Fibroblast of lung (primary cell): Measurements from ENCODE around the gene TREM1. TPM values are rescaled to one million over a fixed set of nuclear protein-coding genes. Genes with fewer than 3 reads are reported as not detected.

Experiments used
- DNase-seq, 2 donors: peaks; one replicate each; pipeline versions ENCODE4 v3.0.0 to v3.0.0-alpha.2; 2010; ENCODE audit warnings: low read depth in 2 of 2
- H2AFZ ChIP-seq: 2 replicates; pipeline ENCODE4 v1.5.1; 2012; ENCODE audit warnings: low read length, control low read depth, inconsistent platforms
- H3K27ac ChIP-seq: 2 replicates; pipeline ENCODE4 v1.5.1; 2011; ENCODE audit warnings: low read length, control low read depth; ENCODE audit not compliant: insufficient read depth
- H3K27me3 ChIP-seq: 2 replicates; pipeline ENCODE4 v1.5.1; 2011; ENCODE audit warnings: mild to moderate bottlenecking, low read length; ENCODE audit not compliant: control insufficient read depth, insufficient read depth
- H3K36me3 ChIP-seq: 2 replicates; pipeline ENCODE4 v1.5.1; 2011; ENCODE audit warnings: low read length; ENCODE audit not compliant: control insufficient read depth, insufficient read depth
- H3K4me1 ChIP-seq: 2 replicates; pipeline ENCODE4 v1.5.1; 2011; ENCODE audit warnings: low read length; ENCODE audit not compliant: control insufficient read depth, insufficient read depth; ENCODE audit errors: extremely low read depth
- H3K4me2 ChIP-seq: 2 replicates; pipeline ENCODE4 v1.5.1; 2011; ENCODE audit warnings: low read length, control low read depth; ENCODE audit not compliant: insufficient read depth; ENCODE audit errors: extremely low read depth
- H3K4me3 ChIP-seq, 4 experiments: fragments of 200-600 bp in 1 of 4; sonication (generic) in 1 of 4; replicated peaks in 1 of 4; 2 replicates each; pipeline ENCODE4 v1.5.1; 2011 to 2016; ENCODE audit warnings: low read length in 4 of 4, low read depth in 3 of 4, mild to moderate bottlenecking in 3 of 4, control low read depth in 2 of 4, inconsistent platforms in 1 of 4, mixed read lengths in 1 of 4; ENCODE audit not compliant: insufficient read depth in 1 of 4; ENCODE audit errors: control extremely low read depth in 1 of 4
- H3K79me2 ChIP-seq: 2 replicates; pipeline ENCODE4 v1.5.1; 2012; ENCODE audit warnings: mild to moderate bottlenecking, low read length, inconsistent platforms; ENCODE audit not compliant: control insufficient read depth, insufficient read depth
- H3K9ac ChIP-seq: 2 replicates; pipeline ENCODE4 v1.5.1; 2011; ENCODE audit warnings: mild to moderate bottlenecking, low read length, control low read depth; ENCODE audit not compliant: insufficient read depth
- H3K9me3 ChIP-seq: 2 replicates; pipeline ENCODE4 v1.5.1; 2012; ENCODE audit warnings: low read depth, low read length; ENCODE audit not compliant: control insufficient read depth, insufficient read depth
- H4K20me1 ChIP-seq: 2 replicates; pipeline ENCODE4 v1.5.1; 2011; ENCODE audit warnings: low read length; ENCODE audit not compliant: control insufficient read depth, insufficient read depth; ENCODE audit errors: extremely low read depth
- CTCF ChIP-seq, 2 donors: IDR thresholded peaks in 1 of 2; conservative IDR thresholded peaks in 1 of 2; 1 replicate in 1 of 2; 2 replicates in 1 of 2; pipeline ENCODE4 v1.5.1; 2011 to 2012; ENCODE audit warnings: low read length in 2 of 2, control low read depth in 1 of 2, inconsistent platforms in 1 of 2, low read depth in 1 of 2, mild to moderate bottlenecking in 1 of 2
- EZH2 ChIP-seq: IDR thresholded peaks from 2 replicates; pipeline ENCODE4 v1.5.1; 2012; ENCODE audit warnings: low read length, control low read depth, mild to moderate bottlenecking; ENCODE audit errors: missing control alignments
- polyA minus RNA-seq: library from RNA; depleted of rRNA, polyadenylated mRNA; stranded (reverse); fragments of >200 nt; gene quantifications from 2 replicates; pipeline ENCODE4 v1.2.3, GENCODE V29; 2011; ENCODE audit warnings: low replicate concordance
- polyA plus RNA-seq, 2 donors: library from polyadenylated mRNA; depleted of rRNA in 1 of 2; stranded (reverse) in 1 of 2; unstranded in 1 of 2; fragments of >200 nt; gene quantifications; 2 replicates each; pipeline ENCODE4 v1.2.1, GENCODE V29; 2011 to 2012; ENCODE audit warnings: missing spikeins in 1 of 2
- total RNA-seq: library from RNA; depleted of rRNA; stranded (reverse); fragments of >200 nt; gene quantifications from 2 replicates; pipeline ENCODE4 v1.2.1, GENCODE V29; 2014

The TREM1 gene
- 0.26 TPM in 1 of 2 replicates, not detected in the other for total RNA-seq
- 0.25 TPM in 1 of 2 replicates, not detected in the other for polyA plus RNA-seq
- 0.17 TPM in 1 of 2 replicates, not detected in the other for polyA plus RNA-seq (2012)
- polyA minus RNA-seq = not detected in 2 replicates

DNA sequence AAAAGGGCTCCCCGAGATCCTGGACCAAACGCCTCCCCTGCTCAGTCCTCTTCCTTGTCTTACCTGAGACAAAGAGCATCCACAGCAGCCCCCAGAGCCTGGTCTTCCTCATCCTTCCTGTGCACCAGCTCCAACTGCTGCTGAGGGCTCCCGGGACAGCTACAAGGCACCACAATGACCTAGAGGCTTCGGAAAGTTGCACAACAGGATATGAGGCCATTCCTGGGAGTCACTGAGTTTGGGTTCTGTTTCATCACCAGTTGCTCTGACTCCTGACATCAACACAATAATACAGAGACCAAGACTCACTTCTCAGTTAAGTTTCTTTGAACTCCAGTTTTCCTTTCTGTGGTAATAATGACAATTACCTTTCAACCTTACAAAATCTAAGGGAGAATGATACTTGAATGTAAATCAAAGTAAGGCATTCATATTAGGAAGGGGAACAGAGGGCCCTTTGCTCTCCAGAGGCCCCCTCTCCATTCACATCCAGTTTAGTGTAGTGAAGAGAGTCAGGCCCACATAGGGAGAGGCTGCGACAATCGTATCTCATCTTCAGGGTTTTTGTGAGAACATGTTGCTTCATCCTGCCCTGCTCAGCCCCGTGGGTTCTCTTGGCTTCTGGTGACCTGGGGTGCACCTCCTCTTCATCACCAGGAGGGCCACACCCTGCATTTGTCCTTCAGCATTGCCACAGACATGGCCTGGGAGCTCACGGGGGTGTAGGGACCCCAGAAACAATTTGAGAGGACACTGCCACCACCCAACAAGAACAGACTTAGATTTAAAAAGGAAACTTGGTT, at the start of gene TREM1:
TREM1 (minus strand) TSS at position 139 of the 803 bp plus-strand sequence; CDS start at position 112, 27 bp downstream.
- no peaks in the 10 kb centered on the region for H3K4me1 ChIP-seq
- H2AFZ ChIP-seq = no peak within 1 kb of the TSS
- peak in 1 of 2 donors; percentile 82 for DNase-seq
- no peaks in the 10 kb centered on the region for H3K36me3 ChIP-seq
- H3K4me2 ChIP-seq = no peak within 1 kb of the TSS
- TF ChIP-seq EZH2 (no peak), CTCF (conservative IDR thresholded peaks at IDR 0.05 in 1 of 2, IDR thresholded peaks at IDR 0.05 in 1 of 2; ENCODE audit: low read depth in 1 of 2, low read length in 2 of 2) (no peak)
- H3K27ac ChIP-seq = peak within 1 kb of the TSS; percentile 9
- no peak within 1 kb of the TSS for H3K9ac ChIP-seq
- no peaks in the 10 kb centered on the region for H3K9me3 ChIP-seq
- no peak within 1 kb of the TSS for H3K4me3 ChIP-seq
- H3K27me3 ChIP-seq = no peaks in the 10 kb centered on the region
- H4K20me1 ChIP-seq = no peaks in the 10 kb centered on the region
- H3K79me2 ChIP-seq = no peaks in the 10 kb centered on the region

DNA sequence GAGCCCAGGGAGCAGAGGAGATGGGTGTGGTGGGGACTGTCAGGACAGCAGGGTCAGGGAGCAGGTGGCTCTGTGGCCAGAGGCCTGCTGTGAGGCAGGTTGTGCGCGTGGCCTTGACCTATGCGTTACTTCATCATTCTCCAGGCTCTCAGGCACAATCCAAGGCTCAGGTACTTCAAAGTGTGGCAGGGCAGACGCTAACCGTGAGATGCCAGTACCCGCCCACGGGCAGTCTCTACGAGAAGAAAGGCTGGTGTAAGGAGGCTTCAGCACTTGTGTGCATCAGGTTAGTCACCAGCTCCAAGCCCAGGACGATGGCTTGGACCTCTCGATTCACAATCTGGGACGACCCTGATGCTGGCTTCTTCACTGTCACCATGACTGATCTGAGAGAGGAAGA, 49.5 kb upstream of the TREM1 start:
- Histone ChIP-seq H3K36me3 (no peaks in the 10 kb centered on the region), H3K9ac (no peak overlapping the region), H4K20me1 (no peaks in the 10 kb centered on the region), H3K27ac (no peak overlapping the region), H3K27me3 (no peaks in the 10 kb centered on the region), H3K79me2 (no peaks in the 10 kb centered on the region), H3K4me2 (no peak overlapping the region), H3K4me3 (no peak overlapping the region), H3K4me1 (no peaks in the 10 kb centered on the region), H3K9me3 (no peaks in the 10 kb centered on the region), H2AFZ (no peak overlapping the region)
- no peak for TF ChIP-seq EZH2
- TF ChIP-seq CTCF (conservative IDR thresholded peaks at IDR 0.05 in 1 of 2, IDR thresholded peaks at IDR 0.05 in 1 of 2; ENCODE audit: low read depth in 1 of 2, low read length in 2 of 2) = no peak
- DNase-seq = no peak

GRCh38 chr6:41335296-41335695, 48.8 kb upstream of the TREM1 start, which contains the start of gene NCR2:
Gene NCR2 (plus strand): TSS chr6:41335608. CDS start chr6:41335877, 269 bp downstream.
- Histone ChIP-seq H3K9ac (no peak within 1 kb of the TSS), H3K4me2 (no peak within 1 kb of the TSS), H3K4me3 (no peak within 1 kb of the TSS), H4K20me1 (no peaks in the 10 kb centered on the region), H3K4me1 (no peaks in the 10 kb centered on the region), H3K27me3 (no peaks in the 10 kb centered on the region), H3K27ac (no peak within 1 kb of the TSS), H3K36me3 (no peaks in the 10 kb centered on the region), H3K79me2 (no peaks in the 10 kb centered on the region), H3K9me3 (no peaks in the 10 kb centered on the region), H2AFZ (no peak within 1 kb of the TSS)
- DNase-seq = no peak
- TF ChIP-seq EZH2 = no peak
